GF-D8 (cell line): Measurements from ENCODE around the gene ANO9.
"Not testable (repeated sequence)": the region's sequence is repeated elsewhere in the genome, so short reads cannot be mapped to it uniquely, and the experiment has no call there.

ENCODE experiments used
- DNase-seq: peaks from one replicate; lab custom pipeline; 2025; lab: John Stamatoyannopoulos, UW

The ANO9 gene

DNA sequence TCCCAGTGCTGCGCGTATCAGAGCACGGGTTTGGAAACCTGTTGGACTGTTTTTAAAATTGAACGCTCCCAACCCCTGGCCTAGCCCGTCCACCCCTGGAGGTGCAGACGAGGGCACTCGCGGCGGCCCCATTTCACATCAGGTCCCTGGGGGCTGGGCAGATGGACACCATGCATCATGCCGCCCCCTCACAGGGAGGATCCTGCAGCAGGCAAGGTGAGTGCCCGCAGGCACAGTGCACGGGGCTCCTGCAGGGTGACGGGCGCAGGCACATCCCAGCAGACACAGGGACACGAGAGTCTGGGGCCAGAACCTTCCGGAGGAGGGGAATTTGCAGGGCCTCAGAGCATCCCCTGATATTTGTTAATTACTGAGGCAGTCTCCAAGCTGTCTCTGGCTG, 7.3 kb downstream of the ANO9 start:
- no peak for DNase-seq

DNA sequence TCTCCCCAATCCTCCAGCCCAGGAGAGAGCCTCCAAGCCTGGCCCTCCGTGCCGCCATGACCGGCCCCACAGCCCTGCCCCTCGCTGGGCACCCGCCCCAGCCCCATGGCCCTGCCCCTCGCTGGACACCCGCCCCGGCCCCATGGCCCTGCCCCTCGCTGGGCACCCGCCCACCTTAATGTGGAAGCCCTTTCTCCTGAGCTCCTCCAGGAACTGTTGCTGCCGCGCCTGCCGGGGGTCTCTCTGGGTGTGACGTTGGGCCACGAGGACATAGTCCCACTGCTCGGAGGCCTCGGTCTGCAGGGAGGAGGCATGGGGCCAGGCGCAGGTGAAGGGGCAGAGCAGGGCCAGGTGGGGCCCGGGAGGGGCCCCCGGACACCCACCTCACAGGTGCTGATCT, 8.2 kb downstream of the ANO9 start:
- DNase-seq: no peak

DNA sequence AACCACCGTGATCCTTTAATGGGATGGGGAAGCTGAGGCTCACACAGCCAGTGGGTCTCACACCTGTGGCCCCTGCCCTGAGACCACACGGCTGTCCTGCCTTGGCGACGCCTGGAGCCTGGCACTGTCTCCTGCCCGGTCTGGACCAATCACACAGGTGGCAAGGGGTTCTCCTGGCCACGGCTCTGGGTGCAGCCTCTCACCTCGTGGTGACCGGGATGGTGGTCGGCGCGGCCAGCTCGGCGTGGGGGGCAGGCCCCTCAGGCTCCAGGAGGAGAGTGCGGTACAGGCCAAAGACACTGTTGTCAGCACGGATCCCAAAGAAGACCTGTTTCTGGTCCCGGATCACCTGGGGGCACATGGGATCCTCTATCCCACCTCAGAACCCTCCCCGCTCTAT, 8.7 kb downstream of the ANO9 start:
- no peak for DNase-seq

DNA sequence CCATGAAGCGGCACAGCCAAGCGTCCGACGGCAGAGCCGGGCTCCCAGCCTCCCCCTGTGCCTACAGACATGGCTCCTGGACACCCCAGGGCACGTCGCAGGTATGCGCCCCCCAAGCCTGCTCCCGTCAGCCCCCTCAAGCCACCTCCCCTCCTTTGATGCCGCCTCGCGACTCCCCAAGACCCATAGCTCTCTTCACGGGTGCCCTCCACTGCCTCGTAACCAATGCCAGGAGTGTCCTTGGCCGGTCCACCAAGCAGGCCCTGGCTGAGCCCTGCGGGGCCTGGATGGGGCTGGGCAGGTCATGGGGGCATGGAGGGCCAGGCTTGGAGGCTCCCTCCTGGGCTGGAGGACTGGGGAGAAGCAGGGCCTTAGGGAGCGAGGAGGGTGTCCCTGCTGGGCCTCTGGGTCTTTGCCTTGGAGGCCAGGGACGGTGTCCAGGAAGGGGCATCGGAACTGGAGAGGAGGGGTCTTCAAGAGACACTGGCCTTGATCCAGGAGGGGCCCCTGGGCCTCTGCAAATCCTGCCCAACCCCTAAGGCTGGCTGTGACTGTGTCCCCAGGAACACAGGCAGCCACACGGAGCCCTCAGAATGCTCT, 9.2 kb downstream of the ANO9 start:
- DNase-seq: no peak

DNA sequence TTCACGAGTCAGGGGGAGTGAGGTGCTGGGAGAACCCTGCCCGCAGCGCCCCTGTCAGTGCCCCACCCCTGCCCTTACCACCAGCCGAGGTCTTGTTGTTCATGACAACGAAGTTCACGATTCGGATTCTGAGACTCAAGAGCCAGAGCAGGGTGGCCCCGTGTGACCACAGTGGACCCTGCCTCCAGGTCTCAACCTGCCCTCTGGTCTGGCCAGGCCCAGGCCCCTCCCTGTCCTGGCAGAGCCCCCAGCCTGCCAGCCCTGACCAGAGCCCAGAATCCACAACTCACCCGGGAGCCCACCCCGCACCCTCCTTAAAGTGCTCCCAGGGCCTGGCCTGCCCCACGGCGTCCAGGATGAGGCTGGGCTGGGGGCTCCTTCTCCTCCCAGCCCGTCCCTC, 9.9 kb downstream of the ANO9 start:
- no peak for DNase-seq

DNA sequence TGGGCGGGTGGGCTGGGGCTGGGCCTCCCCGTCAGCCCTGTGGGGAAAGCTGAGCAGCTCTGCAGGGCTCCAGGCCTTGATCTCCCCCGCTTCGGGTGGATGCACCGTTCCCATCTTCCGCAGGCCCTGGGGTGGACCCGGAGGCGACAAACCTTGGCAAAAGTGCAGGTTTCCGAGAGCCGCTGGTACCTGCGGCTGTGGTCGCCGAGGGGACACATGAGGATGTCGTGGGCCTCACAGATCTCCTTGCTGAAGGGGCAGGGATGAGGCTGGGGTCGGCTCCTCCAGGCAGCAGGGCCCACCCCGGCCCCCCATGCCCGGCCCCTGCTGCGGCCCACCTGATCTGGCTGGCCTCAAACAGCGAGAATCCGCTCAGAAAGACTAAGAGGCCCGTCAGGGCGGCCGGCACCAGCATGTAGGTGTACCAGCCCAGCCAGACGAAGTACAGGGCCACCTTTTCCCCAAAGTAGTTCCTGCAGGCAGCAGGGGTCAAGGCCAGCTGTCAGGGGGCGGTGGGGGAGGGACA, 11.8 kb downstream of the ANO9 start:
- no peak for DNase-seq

DNA sequence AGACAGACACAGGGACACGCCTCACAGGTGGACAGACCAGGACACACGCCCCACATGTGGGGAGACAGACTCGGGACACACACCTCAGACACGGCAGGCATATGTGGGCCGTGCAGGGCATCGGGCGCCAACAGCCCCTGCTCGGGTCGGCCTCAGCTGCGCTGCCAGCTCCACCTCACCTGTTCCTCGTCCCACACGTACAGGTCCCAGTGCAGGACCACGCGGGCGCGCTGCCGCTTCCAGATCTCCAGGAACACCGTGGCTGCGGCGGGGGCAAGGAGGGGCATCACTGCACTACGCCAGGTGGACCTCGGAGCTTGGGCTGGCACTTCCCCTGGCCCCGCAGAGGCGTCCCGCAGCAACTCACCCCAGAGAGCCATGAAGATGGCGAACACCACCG, 12.4 kb downstream of the ANO9 start:
- DNase-seq: no peak

DNA sequence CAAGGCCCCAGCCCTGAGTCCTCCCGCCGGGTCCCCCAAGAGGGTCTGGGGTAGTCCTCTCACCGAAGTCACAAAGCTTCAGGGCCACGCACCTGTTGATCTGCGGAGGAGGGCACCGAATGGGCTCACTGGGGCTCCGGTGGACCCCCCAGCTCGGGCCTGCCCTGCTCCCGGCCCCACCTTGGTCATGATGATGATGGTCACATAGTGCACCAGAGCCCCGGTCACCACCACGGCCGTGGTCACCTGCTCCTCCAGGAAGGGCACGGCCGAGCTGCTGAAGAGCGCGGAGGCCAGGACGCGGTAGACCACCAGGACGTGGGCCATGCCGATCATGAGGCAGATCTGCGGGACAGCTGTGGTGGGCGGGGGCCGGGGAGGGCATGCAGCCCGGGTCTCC, 13.5 kb downstream of the ANO9 start:
- no peak for DNase-seq

DNA sequence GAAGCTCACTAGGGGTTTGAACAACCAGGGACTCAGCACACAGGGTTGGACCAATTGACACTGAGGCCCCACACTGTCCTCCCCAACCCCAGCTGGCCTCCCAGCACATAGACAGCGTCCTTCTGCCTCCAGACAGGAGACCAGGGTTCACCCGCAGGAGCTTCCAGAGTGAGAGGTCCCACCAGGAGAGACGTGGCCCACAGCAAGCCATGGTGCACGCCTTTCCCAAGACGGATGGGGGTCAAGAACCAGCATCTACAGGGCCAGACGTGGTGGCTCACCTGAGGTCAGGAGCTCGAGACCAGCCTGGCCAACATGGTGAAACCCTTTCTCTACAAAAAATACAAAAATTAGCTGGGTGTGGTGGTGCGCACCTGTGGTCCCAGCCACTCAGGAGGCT, 15.0 kb downstream of the ANO9 start:
- no peak for DNase-seq

DNA sequence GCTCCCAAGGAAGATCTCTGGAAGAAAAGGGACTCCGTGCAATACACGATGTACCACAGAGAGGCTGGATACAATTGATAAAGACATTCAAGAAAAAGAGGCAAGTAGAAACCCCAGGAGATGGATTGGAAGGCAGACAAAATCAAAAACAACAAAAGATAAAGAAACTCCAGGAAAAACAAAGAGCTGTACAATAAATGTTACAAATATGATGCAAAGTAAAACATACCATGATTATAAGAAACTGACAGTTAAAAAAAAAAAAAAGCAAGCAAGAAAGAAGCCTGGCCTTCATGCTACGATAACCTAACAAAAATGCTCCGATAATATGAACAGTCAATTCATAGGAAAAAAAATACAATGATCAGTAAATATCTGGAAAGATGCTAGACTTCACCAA, 16.5 kb downstream of the ANO9 start:
- no peak for DNase-seq

DNA sequence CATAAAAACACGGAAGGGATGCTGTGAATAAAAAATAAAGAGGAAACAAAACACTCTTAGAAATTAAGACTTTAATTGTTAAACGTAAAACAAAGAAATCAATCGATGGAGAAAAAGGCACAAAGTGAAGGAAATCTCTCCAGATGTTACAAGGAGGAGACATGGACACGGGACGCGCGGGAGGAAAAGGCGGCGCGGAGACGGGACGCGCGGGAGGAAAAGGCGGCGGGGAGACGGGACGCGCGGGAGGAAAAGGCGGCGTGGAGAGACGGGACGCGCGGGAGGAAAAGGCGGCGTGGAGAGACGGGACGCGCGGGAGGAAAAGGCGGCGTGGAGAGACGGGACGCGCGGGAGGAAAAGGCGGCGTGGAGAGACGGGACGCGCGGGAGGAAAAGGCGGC, 17.0 kb downstream of the ANO9 start:
- DNase-seq: not testable (repeated sequence)

DNA sequence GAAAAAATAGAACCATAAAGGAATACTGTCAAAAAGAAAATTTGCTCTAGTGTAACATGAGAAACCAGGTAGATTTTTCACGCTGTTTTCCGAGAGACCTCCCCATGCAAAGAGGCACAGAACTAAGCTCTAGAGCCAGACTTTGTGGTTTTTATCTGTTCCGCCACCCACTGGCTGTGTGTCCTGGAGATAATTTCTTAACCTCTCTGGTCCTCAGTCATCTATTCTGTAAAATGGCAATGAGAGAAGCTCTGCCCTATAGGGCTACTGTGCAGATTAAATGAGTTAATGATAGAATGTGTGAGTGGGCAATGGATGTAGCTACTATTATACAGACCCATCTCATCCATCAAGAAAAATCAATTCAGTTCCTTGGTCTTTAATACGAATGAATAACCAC, 17.6 kb downstream of the ANO9 start:
- no peak for DNase-seq

DNA sequence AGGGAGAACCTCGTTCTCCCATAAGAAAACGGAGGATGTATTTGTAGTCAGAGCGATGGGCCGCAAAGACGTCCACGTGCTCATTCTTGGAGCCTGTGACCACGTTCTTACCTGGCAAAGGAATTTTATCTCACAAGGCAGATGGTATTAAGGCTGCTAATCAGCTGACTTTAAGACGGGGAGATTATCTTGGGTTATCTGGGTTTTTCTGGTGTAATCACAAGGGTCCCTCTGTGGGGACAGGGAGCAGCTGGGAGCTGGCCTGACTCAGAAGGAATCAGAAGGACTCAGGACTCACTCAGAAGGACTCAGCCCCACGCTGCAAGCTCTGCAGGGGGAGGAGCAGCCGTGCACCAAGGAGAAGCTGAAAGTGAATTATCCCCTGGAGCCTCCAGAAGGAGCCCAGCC, 19.6 kb downstream of the ANO9 start:
- no peak for DNase-seq

DNA sequence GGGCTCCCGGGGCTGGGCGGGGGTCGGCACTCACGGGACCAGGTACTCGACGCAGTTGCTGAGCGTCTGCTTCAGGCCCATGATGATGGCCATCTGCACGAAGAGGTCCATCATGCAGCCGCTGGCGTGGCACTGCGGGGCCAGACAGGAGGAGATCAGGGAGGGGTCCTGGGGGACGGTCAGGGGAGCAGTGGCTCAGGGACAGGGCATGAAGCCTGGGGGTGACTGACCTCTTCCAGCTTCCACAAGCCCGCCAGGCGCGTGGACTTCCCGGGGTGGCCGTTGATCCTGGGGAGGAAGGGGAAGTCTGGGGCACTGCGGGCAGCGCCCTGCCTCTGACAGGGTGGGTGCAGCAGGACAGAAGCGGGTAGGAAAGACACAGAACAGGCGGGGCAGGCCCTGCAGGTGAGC, 20.9 kb downstream of the ANO9 start:
- no peak for DNase-seq

DNA sequence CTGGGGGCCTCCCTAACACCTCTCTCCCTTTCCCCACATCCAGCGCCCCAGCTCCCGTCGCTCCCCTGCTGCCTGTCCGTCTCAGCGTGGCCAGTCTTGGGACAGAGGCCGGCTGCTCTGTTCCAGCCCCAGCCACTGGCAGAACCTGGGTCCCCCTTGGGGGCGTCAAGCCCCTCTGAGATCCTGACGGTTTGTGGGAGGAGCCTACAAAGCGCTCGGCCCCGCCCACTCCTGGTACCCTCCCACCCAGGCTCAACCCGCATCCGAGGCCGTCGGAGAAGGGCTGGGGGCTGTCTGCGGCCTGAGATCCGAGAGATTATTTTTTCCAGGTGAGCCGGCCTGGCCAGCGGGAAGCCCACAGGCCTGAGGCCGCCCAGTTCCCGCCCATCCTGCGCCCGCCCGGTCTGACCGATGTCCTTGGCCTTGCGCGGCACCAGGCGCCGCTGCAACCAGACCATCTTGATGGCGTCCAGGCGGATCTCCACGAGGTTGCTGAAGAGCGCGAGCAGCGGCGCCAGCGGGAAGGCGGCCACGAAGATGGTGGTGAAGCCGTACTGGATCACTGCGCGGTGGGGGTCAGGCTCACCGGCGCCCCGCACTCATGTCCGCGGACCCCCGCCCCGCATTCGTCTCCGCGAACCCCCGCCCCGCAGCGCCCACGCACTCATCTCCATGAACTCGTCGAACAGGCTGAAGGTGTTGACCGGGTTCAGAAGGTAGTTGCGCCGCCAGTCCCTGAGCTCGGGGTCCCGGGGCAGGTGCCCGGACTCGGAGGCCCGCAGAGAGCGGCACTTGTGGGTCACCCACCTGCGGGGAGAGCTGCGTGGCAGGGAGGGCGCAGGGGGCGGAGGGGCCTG, 21.5 kb downstream of the ANO9 start:
- DNase-seq: no peak

DNA sequence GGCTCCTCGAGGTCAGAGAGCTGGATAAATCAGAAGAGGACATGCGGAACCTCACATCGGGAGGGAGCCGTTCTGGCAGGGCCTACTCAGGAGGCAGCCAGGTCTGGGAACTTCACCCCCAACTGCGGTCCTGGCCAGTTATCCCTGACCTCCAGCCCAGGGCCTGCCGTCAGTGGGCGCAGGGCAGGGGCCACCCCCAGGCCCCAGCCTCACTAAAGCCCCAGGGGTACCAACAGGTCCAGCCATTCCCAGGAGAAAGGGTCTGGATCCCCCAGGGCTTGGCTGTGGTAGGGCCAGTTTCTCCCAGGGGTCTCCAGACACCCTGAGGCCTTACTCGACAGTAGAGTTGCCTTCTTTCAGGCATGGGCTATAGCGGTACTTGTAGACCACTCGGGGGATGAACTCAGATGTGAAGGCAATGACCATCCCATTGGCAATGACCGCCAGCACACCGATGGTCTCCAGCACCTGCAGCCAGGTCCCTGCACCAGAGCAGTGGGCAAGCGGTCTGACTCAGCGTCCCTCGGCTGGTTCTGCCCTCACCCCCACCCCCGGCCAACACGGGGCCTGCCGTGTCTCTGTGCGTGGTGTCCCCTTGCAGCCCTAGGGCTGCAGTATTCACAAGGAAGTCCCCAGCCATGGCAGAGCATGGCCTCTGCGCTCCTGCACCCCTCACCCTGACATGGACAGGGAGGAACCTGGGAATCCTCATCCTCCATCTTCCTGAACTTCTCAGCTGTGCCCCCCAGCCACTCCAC, 22.4 kb downstream of the ANO9 start:
- no peak for DNase-seq

DNA sequence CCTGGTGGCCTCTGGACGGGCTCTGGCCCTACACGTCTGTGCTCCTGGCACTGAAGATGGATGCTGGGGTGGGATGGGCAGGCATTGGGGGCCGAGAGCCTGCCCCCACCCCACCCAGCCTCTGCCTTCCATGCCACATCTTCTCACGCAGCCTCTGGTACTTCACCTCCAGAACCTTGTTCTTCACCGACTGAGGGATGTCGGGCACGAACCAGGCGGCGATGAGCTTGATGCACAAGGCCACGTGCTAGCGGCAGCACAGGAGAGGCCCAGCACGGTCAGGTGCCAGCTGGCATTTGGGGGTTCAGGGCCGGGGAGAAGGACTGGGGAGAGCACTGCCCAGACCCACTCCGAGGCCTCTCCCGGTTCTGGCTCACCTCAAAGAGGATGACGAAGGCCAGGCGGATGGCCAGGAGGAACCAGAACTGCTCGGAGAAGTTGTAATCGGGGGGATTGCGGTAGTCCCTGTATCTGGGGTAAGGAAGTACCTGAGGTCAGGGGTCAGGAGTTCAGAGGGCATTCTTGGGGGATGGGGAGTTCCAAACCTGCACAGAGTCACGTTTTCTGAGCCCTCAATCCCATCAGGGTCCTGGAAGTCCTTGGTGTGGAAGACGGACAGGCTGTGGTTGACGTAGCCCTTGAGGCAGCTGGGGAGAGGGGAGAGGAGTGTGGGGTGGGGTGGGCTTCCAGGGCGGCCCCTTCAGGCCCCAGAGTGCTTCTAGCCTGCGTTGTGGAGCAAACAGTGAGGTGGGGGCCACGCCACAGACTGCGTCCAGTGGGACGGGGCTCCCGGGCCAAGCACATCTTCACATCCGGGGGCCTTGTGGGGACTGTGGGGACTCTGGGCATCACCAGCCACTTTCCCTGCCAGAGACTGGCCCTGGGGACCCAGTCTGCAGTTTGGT, 23.2 kb downstream of the ANO9 start:
- no peak for DNase-seq

DNA sequence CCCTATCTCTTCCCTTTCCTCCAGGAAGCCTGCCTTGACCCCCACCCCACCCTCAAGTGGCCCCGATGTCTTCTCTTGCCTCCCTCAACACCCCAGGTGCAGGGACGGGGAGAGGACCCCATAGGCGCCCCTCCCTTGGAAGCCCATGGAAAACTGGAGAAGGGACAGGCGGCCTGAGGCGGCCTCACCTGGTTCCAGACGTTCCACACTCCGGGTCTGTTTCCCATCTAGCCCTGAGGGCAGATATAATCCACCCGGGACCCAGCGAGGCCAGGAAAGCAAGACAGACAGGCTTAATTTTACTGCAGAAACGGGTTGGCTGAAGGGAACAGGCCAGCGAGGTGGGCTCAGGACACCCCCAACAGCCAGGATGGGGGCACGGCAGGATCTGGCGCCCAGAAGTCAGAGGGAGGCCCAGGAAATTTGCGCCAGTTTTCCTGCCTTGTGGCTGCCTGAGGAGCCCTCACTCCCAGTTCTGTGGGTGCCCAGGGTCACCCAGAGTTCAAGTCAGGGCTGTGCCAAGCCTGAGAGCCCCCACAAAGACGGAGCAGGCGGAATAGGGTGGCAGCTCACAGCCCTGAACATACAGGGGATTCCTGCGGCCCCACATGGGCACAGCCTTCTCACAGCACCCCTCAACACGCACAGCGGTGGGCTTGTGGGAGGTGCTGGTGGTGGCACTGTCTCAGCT, 24.0 kb downstream of the ANO9 start:
- DNase-seq: no peak

DNA sequence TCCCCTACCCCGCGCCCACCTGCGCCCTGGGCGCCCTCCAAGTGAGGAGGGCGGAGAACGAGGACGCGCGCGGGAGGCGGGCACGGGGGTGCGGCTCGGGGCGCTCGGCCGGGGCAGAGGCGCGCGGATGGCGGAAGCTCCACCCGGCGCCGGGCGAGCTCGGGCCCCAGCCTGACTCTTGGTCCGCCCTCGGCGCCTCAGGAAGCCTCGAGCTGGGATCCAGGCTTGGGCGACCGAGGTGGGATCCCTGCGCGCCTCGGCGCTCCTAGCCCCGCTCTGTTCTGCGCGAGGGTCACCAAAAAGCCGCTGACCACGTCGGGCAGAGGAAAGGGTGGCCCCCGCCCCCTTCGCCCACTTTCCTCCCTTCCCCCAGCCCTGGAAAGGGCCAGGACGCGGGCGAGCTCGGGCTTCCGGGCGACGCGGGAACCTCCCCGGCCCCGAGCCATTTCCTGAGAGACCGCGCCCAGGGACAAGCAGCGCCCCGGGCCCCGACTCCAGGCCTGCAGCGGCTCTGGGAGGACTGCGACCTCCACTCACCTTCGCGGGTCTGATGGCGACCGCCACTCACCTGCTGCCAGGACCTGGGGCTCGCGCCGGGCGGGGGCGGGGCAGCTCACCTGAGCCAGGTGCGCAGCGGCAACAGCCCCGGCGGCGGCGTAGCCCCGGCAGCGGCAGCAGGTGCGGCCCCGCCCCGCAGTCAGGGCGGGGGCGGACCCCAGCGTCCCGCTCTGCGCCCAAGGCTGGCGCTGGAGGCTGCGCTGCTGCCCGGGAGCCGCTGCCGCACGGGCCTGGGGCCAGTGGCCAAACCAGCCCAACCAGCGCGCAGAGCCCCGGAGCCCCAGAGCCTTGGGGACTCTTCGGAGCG, 24.8 kb downstream of the ANO9 start:
- DNase-seq: no peak

DNA sequence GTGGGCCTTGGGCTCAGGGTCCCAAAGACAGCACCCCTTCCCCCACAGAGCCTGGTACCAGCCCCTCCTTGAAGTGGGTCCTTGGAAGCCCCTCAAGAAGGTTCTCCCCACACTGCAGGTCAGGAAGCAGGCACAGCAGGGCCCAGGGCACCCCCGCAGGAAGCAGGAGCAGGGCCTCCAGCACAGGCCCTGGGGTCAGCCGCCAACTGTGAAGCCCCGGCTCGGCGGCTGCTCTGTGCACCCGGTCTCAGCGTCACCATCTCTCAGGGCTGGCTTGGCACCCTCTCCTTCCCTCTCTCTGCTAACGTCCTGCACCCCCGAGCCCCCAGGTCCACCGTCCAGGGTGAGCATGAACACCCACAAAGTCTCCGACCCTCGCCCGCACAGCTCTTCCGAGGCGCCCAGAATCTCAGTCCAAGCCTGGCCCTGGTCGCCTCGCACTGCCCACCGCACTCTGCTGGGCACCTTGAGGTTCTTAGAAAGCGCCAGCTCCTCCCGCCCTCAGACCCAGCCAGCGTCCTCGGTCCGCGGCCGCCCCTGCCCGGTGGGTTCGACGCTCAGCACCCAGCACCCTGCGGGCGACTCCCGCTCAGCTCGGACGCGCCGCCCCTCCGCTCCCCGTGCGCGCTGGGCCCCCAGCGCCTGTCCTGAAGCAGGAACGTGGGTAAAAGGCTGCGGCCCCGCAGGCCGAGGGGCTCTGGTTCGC, 25.6 kb downstream of the ANO9 start:
- no peak for DNase-seq
